Stimulated activated CD4-positive, alpha-beta T cell treated with anti-CD3 and anti-CD28 coated beads, TNF-alpha, amount 100 ng/mL, for 24 hours (primary cell): ENCODE results near the gene MGAT1.
"Not testable (repeated sequence)": the region's sequence is repeated elsewhere in the genome, so short reads cannot be mapped to it uniquely, and the experiment has no call there.

ENCODE experiments used
- DNase-seq, 3 experiments: peaks; one replicate each; pipeline ENCODE4 v3.0.0-alpha.2; 2020; ENCODE audit warnings: low read depth in 3 of 3

MGAT1 gene

GRCh38 chr5:180802325-180803180 is at the start of gene MGAT1:
Gene MGAT1, minus strand, starts transcription at chr5:180802806. Its CDS starts 9,835 bp downstream, at chr5:180792971.
- DNase-seq: peak; percentile 45 to 81 (median 68)

GRCh38 chr5:180850434-180851078 is 48.0 kb upstream of the MGAT1 start:
- DNase-seq: no peak

- DNase-seq: no peak
Observed at GRCh38 chr5:180849827-180850226, 47.2 kb upstream of the MGAT1 start.

GRCh38 chr5:180848878-180849277 is 46.3 kb upstream of the MGAT1 start:
- DNase-seq: no peak

GRCh38 chr5:180848265-180848664 is 45.7 kb upstream of the MGAT1 start:
- DNase-seq: no peak

GRCh38 chr5:180847026-180847425 is 44.4 kb upstream of the MGAT1 start:
- DNase-seq: no peak

- no peak for DNase-seq
Observed at GRCh38 chr5:180844858-180845257, 42.3 kb upstream of the MGAT1 start.

GRCh38 chr5:180844432-180844831 is 41.8 kb upstream of the MGAT1 start:
- no peak for DNase-seq

GRCh38 chr5:180839935-180840334 is 37.3 kb upstream of the MGAT1 start:
- DNase-seq: no peak

- no peak for DNase-seq
Observed at GRCh38 chr5:180839227-180839626, 36.6 kb upstream of the MGAT1 start.

GRCh38 chr5:180837478-180837877 is 34.9 kb upstream of the MGAT1 start:
- DNase-seq: no peak

- DNase-seq: peak in 2 of 3 experiments; percentile 22 to 34
Observed at GRCh38 chr5:180832638-180833068, 30.0 kb upstream of the MGAT1 start.

- DNase-seq: peak; percentile 49 to 79 (median 70)
Observed at GRCh38 chr5:180831139-180832093, 28.8 kb upstream of the MGAT1 start.

- peak in 2 of 3 experiments; percentile 43 to 62 for DNase-seq
Observed at GRCh38 chr5:180830253-180831138, 27.9 kb upstream of the MGAT1 start.

GRCh38 chr5:180829726-180830125 is 27.1 kb upstream of the MGAT1 start:
- DNase-seq: no peak

GRCh38 chr5:180828756-180829531 is 26.3 kb upstream of the MGAT1 start:
- DNase-seq: not testable (repeated sequence)

- DNase-seq: not testable (repeated sequence)
Observed at GRCh38 chr5:180827374-180827773, 24.8 kb upstream of the MGAT1 start.

- peak in 1 of 3 experiments; percentile 46 for DNase-seq
Observed at GRCh38 chr5:180825768-180826525, 23.3 kb upstream of the MGAT1 start.
